DMS53 treated with DMSO at 0.1 percent for 48 hours (cell line): Measurements from ENCODE around the gene ABLIM2.
"Not testable (repeated sequence)": the region's sequence is repeated elsewhere in the genome, so short reads cannot be mapped to it uniquely, and the experiment has no call there.

Experiments used
- DNase-seq: peaks from one replicate; lab custom pipeline; 2025; ENCODE audit not compliant: unreplicated experiment; lab: John Stamatoyannopoulos, UW

The ABLIM2 gene

DNA sequence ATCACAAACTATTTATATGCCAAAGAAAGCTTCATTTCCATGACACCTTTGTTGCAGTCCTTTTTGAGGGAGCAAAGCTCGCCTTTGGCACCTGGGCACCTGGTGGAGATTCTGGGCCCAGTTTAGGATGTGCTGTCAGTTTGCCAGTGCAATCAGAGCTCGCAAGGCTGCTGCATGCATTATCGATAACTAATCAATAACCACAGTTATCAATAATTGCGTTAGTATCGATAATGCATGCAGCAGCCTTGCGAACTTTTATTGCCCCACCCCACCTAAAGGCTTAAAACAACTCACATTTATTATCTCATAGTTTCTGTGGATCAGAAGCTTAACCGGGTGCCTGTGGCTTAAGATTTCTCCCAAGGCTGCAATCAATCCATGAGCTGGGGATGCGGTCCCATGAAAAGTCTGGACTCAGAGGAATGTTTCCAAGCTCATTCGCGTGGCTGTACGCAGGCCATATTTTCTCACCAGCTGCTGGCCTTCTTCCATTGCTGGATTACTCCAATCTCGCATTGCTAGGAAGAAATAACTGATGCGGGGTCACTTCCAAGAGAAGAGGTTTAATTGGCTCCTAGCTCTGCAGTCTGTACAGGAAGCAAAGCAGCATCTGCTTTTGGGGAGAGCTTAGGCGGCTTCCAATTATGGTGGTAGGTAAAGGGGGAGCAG lies 212.8 kb downstream of the ABLIM2 start:
- no peak for DNase-seq

DNA sequence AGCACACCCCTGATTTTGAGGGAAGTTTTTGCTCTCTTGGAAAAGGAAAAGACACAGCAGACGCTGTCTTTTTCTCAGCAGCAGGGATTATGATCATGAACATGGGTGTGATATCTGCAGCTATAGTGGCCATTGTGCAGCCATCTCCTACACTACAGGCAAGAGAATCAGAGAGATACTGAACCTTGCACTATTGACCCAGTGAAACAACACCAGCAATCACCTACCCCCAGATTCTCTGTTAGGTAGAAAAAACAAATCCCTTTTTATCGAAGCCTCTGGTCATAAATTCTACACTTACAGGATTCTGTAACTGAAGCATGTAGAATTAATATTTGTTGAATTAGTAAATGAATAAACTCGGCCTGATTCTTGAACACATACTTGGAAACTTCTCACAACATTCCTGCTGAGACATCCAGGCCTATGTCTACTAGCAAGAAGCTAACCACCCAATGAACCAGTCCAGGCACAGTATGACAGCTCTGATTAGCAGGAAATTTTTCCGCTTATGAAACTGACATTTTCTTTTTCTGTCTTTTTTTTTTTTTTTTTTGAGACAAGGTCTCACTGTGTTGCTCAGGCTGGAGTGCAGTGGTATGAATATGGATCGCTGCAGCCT lies 213.9 kb downstream of the ABLIM2 start:
- no peak for DNase-seq

DNA sequence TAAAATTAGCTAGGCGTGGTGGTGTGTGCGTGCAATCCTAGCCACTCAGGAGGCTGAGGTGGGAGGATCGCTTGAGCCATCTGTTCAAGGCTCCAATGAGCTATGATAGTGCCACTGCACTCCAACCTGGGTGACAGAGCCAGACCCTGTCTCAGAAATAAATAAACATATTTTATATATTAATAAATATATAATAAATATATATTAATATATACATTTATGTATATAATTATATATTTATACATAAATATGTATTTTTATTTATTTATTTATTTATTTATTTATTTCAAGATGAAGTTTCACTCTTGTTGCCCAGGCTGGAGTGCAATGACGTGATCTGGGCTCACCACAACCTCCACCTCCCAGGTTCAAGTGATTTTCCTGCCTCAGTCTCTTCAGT lies 214.9 kb downstream of the ABLIM2 start:
- DNase-seq: not testable (repeated sequence)

DNA sequence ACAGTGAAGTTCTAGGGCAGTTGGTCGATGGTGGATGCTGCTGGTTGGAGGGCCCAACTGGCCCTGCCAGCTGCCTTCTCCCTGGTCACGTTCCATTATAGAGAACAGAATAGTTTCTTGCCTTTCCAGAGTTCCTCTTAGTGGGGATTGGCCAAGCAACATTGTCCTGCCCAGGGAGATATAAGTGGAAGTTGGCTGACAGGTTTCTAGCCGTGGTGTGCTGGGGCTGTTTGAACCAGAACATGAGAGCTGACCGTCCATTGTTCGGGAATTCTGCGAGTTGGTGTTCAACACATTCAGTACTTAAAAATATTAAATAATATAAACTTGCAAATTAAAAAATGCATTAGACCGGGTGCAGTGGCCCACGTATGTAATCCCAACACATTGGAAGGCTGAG lies 215.4 kb downstream of the ABLIM2 start:
- DNase-seq: no peak

DNA sequence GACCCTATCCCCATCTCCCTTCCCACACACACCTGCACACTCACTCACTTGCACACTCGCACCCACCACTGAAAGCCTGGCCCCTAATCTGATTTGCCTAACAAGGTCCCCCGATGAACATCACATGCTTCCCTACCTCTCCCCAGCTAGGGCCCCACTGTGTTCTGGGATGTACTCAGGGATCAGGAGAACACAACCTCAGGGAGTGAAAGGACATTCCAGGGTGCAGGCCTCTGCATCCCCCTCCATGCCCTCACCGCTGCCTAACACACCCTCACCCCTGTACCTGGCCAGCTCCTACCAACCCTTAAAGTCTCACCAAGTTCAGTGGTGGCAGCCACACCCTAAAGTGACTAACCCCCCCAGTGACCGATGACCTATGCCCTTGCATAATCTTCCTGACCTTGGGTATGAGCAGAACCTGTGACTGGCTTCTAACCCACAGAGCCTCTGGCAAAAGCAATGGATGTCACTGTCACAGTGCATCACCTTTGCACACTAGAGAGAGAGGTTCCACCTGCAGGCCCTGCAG lies 216.6 kb downstream of the ABLIM2 start:
- DNase-seq: no peak

DNA sequence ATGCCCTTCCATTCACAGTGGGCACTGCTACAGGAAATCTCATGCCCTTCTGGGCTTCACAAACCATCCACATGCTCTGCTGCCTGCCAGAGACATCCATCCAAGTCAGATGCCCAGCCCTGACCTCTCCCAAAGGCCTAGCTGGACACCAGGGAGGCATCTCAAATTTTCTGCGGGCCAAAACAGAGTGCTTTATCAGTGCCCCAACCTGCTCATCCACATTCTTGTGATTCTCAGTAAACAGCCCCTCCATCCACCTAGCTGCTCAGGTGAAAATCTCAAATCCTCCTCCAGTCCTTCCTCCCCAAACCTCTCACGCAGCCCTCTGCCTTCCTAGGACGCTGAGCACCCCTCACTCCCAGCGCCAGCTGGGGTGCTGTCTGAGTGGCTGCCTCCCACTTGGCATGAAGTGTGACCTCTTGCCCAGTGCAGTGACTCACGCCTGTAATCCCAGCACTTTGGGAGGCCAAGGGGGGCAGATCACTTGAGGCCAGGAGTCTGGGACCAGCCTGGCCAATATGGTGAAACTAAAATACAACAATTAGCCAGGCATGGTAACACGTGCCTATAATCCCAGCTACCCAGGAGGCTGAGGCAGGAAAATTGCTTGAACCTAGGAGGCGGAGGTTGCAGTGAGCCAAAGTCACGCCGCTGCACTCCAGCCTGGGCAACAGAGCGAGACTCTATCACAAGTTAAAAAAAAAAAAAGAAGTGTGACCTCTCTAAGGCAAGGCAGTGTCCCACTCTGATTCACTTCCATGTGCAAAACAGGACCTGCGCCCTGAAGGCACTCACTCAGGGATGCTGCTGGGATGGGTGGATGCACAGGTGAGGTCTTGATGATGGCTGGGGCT lies 217.3 kb downstream of the ABLIM2 start:
- no peak for DNase-seq

DNA sequence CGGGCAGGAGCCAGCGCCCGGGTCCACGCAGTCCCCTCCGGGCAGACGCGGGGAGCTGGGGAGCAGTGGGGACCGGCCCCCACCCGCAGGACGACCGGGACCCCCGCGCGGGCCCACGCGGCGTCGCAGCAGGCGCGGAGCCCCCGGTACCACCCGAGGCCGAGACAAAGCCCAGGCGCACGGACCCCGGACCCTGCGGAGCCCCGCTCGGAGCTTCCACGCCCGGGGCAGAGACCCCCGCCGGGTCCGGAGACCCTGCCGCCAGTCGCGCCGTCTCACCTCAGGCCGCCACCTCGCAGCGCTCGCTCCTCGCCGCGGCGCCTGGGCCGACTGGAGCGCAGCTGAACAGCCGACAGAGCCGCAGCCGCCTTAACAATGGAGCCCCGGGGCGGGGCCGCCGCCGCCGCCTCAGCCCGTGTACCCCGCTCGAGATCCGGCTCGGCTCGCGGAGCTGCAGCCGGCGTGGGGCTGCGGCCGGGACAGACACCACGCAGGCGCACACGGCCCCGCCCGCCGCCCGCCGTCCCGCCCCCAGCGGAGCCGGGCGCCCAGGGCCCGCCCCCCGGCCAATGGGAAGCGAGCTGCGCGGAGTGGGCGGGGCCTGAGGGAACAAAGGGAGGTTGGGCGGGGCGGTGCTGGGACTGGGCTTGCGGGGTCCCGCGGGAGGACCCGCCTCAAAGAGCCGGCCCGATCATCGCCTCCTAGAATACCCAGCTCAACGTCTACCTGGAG lies 219.1 kb downstream of the ABLIM2 start, which contains the start of gene AFAP1:
AFAP1 (minus strand) TSS at position 485 of the 732 bp plus-strand sequence. CDS start 67,783 bp downstream, outside the sequence.
- DNase-seq: peak; percentile 80

DNA sequence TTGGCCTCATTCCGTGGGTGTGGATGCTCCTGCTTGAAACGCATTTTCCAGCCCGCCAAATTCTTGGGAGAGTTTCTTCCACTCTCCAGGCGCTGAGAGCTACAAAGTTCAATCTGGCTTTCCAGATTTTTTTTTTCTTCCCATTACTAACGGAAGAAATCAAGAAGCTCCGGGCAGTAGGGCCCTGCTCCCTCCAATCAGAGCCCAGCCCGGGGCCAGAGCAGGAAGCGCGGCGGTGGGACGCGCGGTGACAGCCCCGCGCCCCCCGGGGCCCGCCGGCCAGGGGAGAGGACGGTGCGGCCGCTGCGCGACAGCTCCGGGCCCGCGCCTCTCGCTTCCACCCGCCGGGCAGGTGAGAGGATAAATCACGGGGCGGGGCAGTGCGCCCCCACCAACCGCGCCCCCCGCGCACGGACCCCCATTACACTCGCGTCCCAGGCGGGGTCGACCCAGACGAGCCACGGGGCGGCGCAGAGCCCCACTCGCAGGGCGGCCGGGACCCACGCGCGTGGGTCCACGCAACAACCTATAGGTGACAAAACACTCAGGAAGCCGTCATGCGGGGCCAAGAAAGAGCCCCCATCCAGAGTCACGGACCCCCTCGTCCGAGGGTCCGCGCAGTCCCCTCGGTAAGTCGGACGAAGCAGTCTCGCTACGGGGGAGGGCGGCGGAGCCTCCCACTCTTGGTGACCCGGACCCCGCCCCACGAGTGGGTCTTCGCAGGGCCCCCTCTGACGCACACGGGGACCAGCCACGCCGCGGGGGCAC lies 219.8 kb downstream of the ABLIM2 start:
- DNase-seq: no peak

DNA sequence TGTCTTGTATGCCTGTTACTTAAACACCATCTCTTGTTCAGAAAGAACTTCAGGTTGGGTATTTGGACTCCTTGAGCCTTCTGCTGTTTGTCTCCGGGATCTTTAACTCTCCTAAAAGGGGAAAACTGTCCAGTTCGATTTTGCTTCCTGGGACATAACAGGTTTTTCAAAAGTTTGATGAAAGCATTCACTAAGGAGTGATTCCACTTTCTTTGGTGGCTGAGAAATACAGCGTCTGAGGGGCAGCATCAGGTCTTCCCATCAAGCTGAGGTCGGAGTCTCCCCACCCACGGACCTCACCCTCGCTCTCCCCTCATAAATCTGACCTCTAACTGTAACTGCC lies 220.4 kb downstream of the ABLIM2 start:
- no peak for DNase-seq

DNA sequence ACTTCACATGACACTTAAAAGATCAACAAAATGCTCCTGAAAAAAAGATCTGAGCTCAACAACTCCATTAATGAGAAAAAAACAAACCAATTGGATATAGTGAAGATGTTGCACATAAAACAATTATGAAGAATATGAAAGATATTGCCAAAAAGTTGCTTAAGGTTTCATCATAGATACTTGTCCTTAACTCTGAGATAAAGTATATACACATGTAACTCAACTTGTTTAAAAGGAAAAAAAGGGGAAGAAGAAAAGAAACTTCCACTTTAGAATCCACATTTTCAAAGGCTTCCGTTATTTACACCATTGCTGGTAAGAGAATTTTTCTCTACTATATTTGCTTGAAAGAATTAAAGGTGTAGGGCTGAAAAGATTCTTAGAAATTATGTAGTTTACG lies 221.6 kb downstream of the ABLIM2 start:
- no peak for DNase-seq

DNA sequence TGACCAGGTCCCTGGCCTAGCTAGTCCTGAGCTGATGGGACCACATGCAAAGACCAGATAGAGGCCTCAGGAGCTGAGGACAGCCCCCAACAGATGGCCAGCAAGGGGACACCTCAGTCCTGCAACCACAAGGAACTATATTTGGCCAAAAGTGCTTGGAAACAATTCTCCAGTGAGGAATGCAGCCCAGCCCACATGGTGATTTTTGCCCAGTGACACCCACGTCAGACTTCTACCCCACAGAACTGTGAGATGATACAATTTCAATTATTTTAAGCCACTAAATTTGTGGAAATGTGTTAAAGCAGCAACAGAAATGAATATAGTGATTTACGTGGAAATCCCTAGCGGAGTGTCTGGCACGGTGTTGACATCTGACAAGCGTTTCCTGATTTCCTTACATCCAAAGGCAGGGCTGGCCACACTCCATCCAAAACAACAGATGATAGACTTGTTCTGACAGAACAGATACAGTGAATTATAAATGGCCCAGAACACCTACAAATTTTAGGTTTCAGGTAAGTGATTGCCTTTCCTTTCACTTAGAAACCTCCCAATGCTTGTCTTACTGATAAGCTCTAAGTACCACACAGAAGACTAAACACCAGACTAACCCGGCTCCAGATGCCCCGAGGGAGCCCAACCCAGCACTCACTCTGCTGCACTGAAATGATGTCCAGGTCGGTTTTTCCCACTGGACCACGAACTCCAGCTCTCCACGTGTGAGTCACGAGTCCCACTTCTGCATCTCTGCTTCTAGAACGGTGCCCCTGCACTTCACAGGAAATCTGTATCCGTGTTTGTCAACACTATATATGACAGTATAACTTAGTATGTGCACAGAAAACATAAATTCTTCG lies 224.7 kb downstream of the ABLIM2 start:
- DNase-seq: no peak

DNA sequence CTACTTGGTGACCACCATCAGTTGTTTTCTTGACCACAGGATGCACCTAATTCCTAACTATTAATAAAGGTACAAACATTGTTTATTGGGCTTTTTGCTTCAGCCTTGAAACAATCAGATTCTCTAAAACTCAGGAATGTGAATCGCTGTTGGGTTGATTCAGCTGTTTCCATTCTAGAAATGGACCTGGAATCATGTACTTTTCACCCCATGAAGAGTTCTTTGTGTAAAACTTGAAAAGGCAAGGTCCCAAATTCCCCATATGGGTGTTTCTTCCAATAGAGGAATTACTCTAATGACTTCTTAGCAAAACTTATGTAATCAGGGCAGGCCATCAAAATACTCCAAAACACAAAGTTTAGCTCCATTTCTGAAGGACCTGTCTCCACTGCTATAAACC lies 226.3 kb downstream of the ABLIM2 start:
- no peak for DNase-seq

DNA sequence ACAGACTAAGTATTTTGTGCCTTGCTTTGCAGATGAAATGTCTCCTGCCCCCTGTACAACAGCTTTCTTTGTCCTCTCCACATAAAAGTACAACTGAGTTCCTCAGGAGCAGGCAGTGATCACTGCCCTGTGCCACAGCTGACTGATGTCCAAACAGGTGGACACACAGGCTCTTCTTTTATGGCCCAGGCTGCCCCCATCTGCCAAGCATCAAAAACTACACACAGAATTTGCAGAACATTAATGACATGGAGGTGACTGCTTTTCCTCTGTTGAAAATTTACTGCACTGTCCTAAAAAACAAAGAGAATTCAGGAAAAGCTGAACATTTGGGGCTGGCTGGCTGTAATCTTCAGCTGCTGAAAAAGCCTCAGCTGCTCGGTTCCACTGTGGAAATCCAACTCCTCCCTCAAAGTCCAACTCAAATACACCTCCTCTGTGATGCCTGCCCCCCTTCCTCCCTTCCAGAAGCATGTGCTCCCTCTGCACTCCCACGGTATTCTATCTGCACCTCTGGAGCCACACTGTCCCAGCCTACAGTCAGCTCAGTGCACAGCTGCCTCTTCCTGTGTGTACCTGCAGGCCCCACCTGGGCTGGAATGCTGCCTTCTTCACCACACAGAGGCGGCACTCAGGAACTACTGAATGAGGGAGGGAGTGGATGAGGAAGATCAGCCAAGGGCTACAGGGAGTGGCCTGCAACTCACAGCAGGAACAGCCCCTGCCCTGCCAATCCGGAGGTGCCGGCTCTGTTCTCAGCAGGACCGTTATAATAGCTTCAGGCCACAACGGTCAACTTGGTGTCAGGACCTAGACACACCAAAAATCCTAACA lies 229.3 kb downstream of the ABLIM2 start:
- peak; percentile 26 for DNase-seq

DNA sequence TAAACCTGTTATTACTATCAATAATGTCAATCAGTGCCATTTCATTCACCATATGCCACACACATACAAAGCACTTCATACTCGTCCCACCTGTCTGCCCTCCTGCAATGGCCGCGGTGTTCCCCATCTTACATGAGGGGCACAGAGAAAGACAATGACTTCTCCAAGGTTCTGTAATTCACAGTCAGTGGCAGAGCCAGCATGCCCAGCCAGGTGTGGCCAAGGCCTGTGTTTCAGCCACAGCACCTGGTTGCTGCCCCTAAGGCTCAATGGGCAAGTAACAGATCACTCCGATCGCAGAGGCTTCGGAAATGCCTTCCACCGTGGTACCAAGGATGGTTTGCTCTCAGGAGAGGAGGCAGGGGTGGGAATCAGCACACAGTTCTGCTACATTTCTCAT lies 229.9 kb downstream of the ABLIM2 start:
- no peak for DNase-seq

DNA sequence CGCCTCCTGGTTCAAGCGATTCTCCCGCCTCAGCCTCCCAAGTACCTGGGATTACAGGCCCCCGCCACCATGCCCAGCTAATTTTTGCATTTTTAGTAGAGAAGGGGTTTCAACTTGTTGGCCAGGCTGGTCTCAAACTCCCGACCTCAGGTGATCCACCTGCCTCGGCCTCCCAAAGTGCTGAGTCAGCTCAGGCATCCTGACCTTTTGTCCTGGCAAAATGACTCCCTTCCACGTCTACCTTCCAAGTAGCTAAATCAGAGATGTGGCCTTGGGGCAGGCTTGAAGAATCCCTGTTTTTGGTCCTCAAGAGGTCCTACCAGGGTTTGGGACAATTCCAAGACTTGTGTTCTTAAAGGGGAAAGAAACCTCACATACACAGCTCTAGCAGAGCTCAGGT lies 231.8 kb downstream of the ABLIM2 start:
- DNase-seq: no peak

DNA sequence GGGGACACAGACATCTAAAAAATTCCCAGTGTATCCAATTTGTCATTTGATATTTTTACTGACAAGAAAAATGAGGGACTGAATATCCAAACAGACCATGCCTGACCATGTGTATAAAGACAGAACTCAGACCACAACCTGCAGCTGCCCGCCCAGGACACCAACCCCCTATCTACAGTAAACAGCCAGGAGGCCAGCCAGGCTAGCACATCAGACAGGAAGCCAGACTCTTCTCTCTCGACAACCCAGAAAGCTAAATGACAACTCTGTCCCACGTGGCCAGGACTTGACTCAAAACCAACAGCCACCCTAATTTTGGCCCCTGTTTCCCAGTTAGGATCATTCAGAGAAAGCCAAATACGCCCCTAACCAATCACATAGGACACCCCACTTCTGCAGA lies 234.0 kb downstream of the ABLIM2 start:
- DNase-seq: no peak

DNA sequence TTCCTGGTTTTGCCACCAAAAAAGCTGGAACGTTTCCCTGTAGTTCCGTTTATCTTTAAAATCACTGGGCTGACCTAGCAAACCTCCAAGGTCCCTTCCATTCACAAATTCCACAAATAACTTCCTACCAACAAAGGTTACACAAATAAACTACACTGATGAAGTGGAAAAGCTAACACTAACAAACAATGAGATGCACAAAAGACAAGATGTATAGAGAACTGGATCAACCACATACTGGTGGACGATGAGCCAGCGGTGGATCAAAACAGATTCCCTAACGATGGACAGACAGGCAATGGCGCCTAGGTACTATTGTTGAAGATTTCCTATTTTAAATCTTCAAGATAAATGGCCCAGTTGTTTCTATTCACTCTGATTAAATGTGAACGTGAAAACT lies 234.4 kb downstream of the ABLIM2 start:
- DNase-seq: no peak

DNA sequence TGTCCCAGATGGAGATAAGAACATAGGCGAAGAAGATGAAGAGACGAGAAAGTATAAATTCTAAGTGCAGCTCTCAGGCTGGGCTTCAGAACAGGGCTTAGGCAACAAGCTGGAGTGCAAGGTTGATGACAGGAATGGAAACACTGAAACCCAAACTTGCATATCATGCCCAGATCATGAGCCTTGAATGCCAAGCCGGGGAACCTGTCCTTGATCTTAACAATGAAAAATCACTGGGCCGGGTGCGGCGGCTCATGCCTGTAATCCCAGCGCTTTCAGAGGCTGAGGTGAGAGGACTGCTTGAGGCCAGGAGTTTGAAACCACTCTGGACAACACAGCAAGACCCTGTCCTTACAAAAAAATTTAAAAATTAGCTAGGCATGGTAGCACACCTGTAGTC lies 236.1 kb downstream of the ABLIM2 start:
- no peak for DNase-seq

DNA sequence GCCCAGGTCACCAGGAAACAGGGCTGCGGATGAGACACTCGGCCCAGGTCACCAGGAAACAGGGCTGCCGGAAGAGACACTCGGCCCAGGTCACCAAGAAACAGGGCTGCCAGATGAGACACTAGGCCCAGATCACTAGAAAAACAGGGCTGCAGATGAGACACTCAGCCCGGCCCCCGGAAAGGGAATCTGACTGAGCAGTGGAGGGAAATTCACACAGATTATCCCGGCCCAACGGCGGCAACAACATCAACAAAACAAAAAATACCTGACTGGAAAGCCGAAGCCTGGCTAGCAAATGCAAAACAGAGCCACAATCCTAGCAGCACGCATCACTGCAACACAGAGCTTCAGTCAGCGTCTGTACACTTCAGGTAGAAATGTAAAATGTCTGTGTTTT lies 239.6 kb downstream of the ABLIM2 start:
- no peak for DNase-seq
